PC-3 (cell line): ENCODE measurements around the gene ADORA2A.

Experiments used
- CTCF ChIP-seq: fragments of 300-600 bp; sonication (generic); conservative IDR thresholded peaks from 2 replicates; pipeline ENCODE4 v1.5.1; 2017; ENCODE audit warnings: antibody characterized with exemption, low read depth, mild to moderate bottlenecking, low read length
- EZH2 ChIP-seq: fragments of 300-600 bp; sonication (generic); IDR thresholded peaks from one replicate; pipeline ENCODE4 v1.6.1; 2017; ENCODE audit warnings: antibody characterized with exemption, mild to moderate bottlenecking, low read length; ENCODE audit not compliant: unreplicated experiment

GRCh38 chr22:24401931-24402367, 25.4 kb upstream of the ADORA2A start:
- no peak for TF ChIP-seq CTCF
- TF ChIP-seq EZH2, result no peak
